ENCODE data around the gene TPSD1. TPM values are rescaled to one million over a fixed set of nuclear protein-coding genes. Genes with fewer than 3 reads are reported as not detected.

Gene TPSD1
- total RNA-seq, 3 donors from 2014 or later (not counting 1 experiment from before 2014, with no cell fraction given) = 3.2 TPM; not detected in 2

DNA sequence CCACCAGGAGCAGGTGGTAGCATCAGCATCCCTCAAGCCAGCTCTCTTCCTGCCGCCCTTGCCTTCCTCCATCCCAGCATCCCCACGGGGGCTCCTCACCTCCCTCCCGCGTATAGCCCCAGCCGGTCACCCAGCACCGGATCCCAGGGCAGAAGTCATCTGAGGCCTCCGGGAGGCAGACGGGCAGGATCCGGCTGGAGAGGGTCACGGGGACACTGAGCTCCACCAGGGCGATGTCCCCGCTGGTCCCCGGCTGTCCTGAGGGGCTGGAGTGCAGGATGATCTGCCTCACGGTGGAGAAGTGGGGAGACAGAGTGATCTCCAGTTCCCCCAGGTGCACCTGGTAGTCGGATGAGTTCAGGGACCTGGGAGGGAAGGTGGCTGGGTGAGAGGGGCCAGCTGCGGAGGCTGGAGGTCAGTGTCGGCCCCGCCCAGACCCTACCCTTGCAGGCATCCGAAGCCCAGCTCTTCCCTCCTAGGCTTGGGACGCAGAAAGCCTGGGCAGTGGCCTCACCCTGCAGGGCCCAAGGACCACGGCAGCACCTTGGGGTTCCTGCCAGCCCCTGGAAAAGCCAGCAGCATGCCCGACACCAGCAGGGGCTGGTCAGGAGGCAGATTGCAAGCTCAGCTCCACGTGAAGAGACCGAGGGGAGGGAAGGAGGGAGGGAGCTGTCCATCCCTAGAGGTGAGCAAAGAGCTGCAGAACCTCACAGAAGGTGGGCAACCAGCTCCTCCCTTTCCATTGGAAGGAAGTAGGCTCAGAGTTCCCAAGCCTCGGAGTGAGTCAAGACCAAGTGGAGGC is 33.1 kb upstream of the TPSD1 start:
- no peak for DNase-seq
- no peaks in the 10 kb centered on the region for H3K27me3 Mint-ChIP-seq (ENCODE audit: low read depth in 2 of 2)
- WGBS (ENCODE audit: insufficient coverage) = 75% methylated on average over 25 of the region's 25 CpGs
- no peaks in the 10 kb centered on the region for H3K9me3 Mint-ChIP-seq
- no peak overlapping the region for H3K4me3 Mint-ChIP-seq
- intact Hi-C loops (cut with micrococcal nuclease) = no loop called here
- TF ChIP-seq, protein P1, sequence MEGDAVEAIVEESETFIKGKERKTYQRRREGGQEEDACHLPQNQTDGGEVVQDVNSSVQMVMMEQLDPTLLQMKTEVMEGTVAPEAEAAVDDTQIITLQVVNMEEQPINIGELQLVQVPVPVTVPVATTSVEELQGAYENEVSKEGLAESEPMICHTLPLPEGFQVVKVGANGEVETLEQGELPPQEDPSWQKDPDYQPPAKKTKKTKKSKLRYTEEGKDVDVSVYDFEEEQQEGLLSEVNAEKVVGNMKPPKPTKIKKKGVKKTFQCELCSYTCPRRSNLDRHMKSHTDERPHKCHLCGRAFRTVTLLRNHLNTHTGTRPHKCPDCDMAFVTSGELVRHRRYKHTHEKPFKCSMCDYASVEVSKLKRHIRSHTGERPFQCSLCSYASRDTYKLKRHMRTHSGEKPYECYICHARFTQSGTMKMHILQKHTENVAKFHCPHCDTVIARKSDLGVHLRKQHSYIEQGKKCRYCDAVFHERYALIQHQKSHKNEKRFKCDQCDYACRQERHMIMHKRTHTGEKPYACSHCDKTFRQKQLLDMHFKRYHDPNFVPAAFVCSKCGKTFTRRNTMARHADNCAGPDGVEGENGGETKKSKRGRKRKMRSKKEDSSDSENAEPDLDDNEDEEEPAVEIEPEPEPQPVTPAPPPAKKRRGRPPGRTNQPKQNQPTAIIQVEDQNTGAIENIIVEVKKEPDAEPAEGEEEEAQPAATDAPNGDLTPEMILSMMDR (IDR thresholded peaks at IDR 0.05) = no peak
- H3K9me3 ChIP-seq (ENCODE audit: control insufficient read depth, insufficient read depth, low read length) = no peaks in the 10 kb centered on the region
- H3K27ac Mint-ChIP-seq = no peak overlapping the region
- H3K36me3 Mint-ChIP-seq = no peaks in the 10 kb centered on the region
- no peak overlapping the region for H3K27ac ChIP-seq (ENCODE audit: low read length)
- peaks cover 3% of the 10 kb centered on the region for H3K4me1 ChIP-seq (ENCODE audit: control insufficient read depth, insufficient read depth, low read length)
- ATAC-seq = no peak
- no peaks in the 10 kb centered on the region for H3K4me1 Mint-ChIP-seq
- H3K4me3 ChIP-seq (ENCODE audit: low read length) = no peak overlapping the region
- H3K27me3 ChIP-seq (ENCODE audit: control insufficient read depth, insufficient read depth, low read length) = no peaks in the 10 kb centered on the region
- H3K36me3 ChIP-seq (ENCODE audit: control insufficient read depth, insufficient read depth, low read length) = no peaks in the 10 kb centered on the region

DNA sequence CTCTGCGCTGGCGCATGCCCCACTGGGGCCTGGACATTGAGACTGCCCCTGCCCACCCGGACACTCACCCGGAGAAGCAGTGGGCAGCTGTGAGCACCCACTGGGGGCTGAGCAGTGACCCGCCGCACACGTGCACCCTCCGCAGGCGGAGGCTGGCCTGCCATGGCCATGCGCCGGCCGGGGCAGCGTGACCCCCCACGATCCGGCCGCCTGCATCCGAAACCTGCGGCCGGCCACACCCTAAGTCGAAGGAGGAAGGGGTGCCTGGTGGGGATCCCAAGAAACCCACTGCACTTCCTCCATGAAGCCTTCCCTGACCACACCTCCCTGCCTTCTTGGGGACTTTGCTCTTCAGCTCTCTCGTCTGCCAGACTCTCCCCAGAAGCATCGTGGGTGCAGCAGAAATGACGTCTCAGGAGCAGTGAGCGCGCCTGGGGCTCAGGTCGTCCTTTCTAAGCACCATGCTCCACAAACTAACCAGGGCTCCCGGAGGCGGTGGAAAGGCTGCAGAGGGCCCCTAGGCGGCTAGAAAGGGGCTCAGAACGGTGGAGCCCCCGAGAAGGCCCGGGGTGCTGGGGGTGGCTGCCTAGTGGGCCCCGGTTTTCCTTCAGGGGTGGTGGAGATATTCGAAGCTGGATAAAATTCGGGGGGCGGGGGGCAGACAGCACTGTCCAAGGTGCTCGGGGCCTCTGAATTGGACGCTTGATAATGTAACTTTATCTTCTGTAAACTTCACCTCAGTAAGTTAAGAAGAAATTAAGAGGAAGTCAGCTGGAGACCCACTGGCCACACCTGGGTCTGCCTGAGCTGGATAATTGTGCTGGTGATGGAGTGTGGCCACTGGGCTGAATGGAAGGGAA is 32.3 kb upstream of the TPSD1 start:
- Mint-ChIP-seq H3K9me3 (no peaks in the 10 kb centered on the region), H3K27me3 (ENCODE audit: low read depth in 2 of 2) (no peaks in the 10 kb centered on the region), H3K4me3 (no peak overlapping the region), H3K27ac (no peak overlapping the region), H3K4me1 (no peaks in the 10 kb centered on the region), H3K36me3 (no peaks in the 10 kb centered on the region)
- TF ChIP-seq, protein P1 (IDR thresholded peaks at IDR 0.05) = no peak
- Histone ChIP-seq H3K27ac (ENCODE audit: low read length) (no peak overlapping the region), H3K9me3 (ENCODE audit: control insufficient read depth, insufficient read depth, low read length) (no peaks in the 10 kb centered on the region), H3K4me1 (ENCODE audit: control insufficient read depth, insufficient read depth, low read length) (peaks cover 3% of the 10 kb centered on the region), H3K4me3 (ENCODE audit: low read length) (no peak overlapping the region), H3K36me3 (ENCODE audit: control insufficient read depth, insufficient read depth, low read length) (no peaks in the 10 kb centered on the region), H3K27me3 (ENCODE audit: control insufficient read depth, insufficient read depth, low read length) (no peaks in the 10 kb centered on the region)
- DNase-seq (no peak), ATAC-seq (no peak)
- 88% methylated on average over 38 of the region's 38 CpGs for WGBS (ENCODE audit: insufficient coverage)
- intact Hi-C loops (cut with micrococcal nuclease) = no loop called here

DNA sequence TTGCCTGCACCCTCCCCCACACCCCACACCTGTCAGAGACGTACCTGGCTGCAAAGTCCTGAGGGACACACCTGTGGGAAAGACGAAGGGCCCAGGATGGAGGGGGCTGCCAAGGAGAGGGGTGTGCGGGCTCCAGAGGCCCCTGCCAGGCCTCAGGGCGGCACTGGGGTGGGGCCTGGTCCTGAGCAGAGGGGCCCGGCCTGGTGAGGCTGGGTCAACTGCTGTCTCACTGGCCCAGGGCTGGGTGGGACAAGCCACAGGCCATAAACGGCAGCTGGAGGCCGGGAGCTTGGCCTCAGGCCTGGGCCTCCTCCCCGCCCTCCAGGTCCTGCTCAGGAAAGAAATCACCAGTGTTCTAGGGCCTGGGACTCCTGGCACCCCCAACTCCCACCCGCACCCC is 31.3 kb upstream of the TPSD1 start:
- H3K36me3 ChIP-seq (ENCODE audit: control insufficient read depth, insufficient read depth, low read length) = no peaks in the 10 kb centered on the region
- DNase-seq = no peak
- no peak overlapping the region for H3K27ac Mint-ChIP-seq
- no peaks in the 10 kb centered on the region for H3K27me3 Mint-ChIP-seq (ENCODE audit: low read depth in 2 of 2)
- intact Hi-C loops (cut with micrococcal nuclease) = no loop called here
- no peak overlapping the region for H3K4me3 ChIP-seq (ENCODE audit: low read length)
- peaks cover 3% of the 10 kb centered on the region for H3K4me1 ChIP-seq (ENCODE audit: control insufficient read depth, insufficient read depth, low read length)
- no peaks in the 10 kb centered on the region for H3K36me3 Mint-ChIP-seq
- TF ChIP-seq, protein P1 (IDR thresholded peaks at IDR 0.05) = no peak
- 78% methylated on average over 8 of the region's 9 CpGs for WGBS (ENCODE audit: insufficient coverage)
- no peaks in the 10 kb centered on the region for H3K27me3 ChIP-seq (ENCODE audit: control insufficient read depth, insufficient read depth, low read length)
- no peak overlapping the region for H3K27ac ChIP-seq (ENCODE audit: low read length)
- H3K4me3 Mint-ChIP-seq = no peak overlapping the region
- H3K4me1 Mint-ChIP-seq = no peaks in the 10 kb centered on the region
- H3K9me3 Mint-ChIP-seq = no peaks in the 10 kb centered on the region
- no peaks in the 10 kb centered on the region for H3K9me3 ChIP-seq (ENCODE audit: control insufficient read depth, insufficient read depth, low read length)
- no peak for ATAC-seq
